ENCODE results near the gene SH3D19.

GRCh38 chr4:151139814-151140213 is 185.6 kb downstream of the SH3D19 start:
- no peak for TF ChIP-seq EZH2 (IDR thresholded peaks at IDR 0.05; ENCODE audit: insufficient read depth, low read length)
- TF ChIP-seq CTCF (IDR thresholded peaks at IDR 0.05; ENCODE audit: insufficient read depth, low read depth, low read length): no peak
